PC-3 (cell line): Measurements from ENCODE around the gene PLXNA2. TPM values are rescaled to one million over a fixed set of nuclear protein-coding genes. Genes with fewer than 3 reads are reported as not detected.

ENCODE experiments used
- ATAC-seq: fragments of 200-7000 bp; cut with Tn5 transposase; 2 replicates; pipeline ENCODE4 v1.9.1; 2020; ENCODE audit warnings: mild to moderate bottlenecking, moderate library complexity
- BruUV-seq: library from RNA; stranded (reverse); fragments of 400-500 nt; replicated peaks from 2 replicates; lab custom pipeline; 2021; lab: Mats Ljungman, UMichigan
- CTCF ChIA-PET: fragments of 300-600 bp; sonication (Branson Sonifier 250); formaldehyde crosslinking; loops from one replicate; lab custom pipeline; 2022; ENCODE audit warnings: antibody characterized with exemption; lab: Charles Lee
- POLR2A ChIA-PET: fragments of 300-600 bp; sonication (Branson Sonifier 250); formaldehyde crosslinking; loops from one replicate; lab custom pipeline; 2022; ENCODE audit warnings: antibody characterized with exemption; ENCODE audit not compliant: unreplicated experiment; lab: Charles Lee
- DNase-seq: peaks from one replicate; pipeline ENCODE4 v3.0.0-alpha.2; 2015
- H2AFZ ChIP-seq: fragments of 300-600 bp; sonication (generic); 2 replicates; pipeline ENCODE4 v1.6.0; 2016; ENCODE audit warnings: antibody characterized with exemption, low read length
- H3F3A ChIP-seq: fragments of 300-600 bp; sonication (generic); one replicate; pipeline ENCODE4 v1.6.0; 2017; ENCODE audit warnings: antibody characterized with exemption, low read length, control low read depth, mild to moderate bottlenecking; ENCODE audit not compliant: unreplicated experiment
- H3K27ac ChIP-seq: fragments of 300-600 bp; sonication (generic); 2 replicates; pipeline ENCODE4 v1.5.1; 2016; ENCODE audit warnings: mild to moderate bottlenecking, low read length
- H3K27me3 ChIP-seq: fragments of 300-600 bp; sonication (generic); 2 replicates; pipeline ENCODE4 v1.6.1; 2016; ENCODE audit warnings: low read length, mixed read lengths
- H3K36me3 ChIP-seq: fragments of 300-600 bp; sonication (generic); 2 replicates; pipeline ENCODE4 v1.6.1; 2016; ENCODE audit warnings: low read depth, mixed run types, low read length, mixed read lengths
- H3K4me1 ChIP-seq: fragments of 300-600 bp; sonication (generic); 2 replicates; pipeline ENCODE4 v1.5.1; 2016; ENCODE audit warnings: low read length; ENCODE audit not compliant: insufficient read depth
- H3K4me2 ChIP-seq: fragments of 300-600 bp; sonication (generic); 2 replicates; pipeline ENCODE4 v1.6.0; 2016; ENCODE audit warnings: low read length
- H3K4me3 ChIP-seq: fragments of 300-600 bp; sonication (generic); 2 replicates; pipeline ENCODE4 v1.5.1; 2016; ENCODE audit warnings: mild to moderate bottlenecking, low read length, mixed read lengths
- H3K79me2 ChIP-seq: fragments of 300-600 bp; sonication (generic); 2 replicates; pipeline ENCODE4 v1.6.1; 2017; ENCODE audit warnings: low read length, mixed read lengths
- H3K9ac ChIP-seq: fragments of 300-600 bp; sonication (generic); 2 replicates; pipeline ENCODE4 v1.6.0; 2016; ENCODE audit warnings: mild to moderate bottlenecking, low read length
- H3K9me2 ChIP-seq: fragments of 300-600 bp; sonication (generic); replicated peaks from 2 replicates; pipeline ENCODE4 v1.6.1; 2016; ENCODE audit warnings: mixed run types, low read length, mixed read lengths
- H3K9me3 ChIP-seq: fragments of 300-600 bp; sonication (generic); 2 replicates; pipeline ENCODE4 v1.6.1; 2016; ENCODE audit warnings: low read length, mixed read lengths
- H4K20me1 ChIP-seq: fragments of 300-600 bp; sonication (generic); 2 replicates; pipeline ENCODE4 v1.6.1; 2016; ENCODE audit warnings: low read length, mixed read lengths
- CTCF ChIP-seq: fragments of 300-600 bp; sonication (generic); conservative IDR thresholded peaks from 2 replicates; pipeline ENCODE4 v1.5.1; 2017; ENCODE audit warnings: antibody characterized with exemption, low read depth, mild to moderate bottlenecking, low read length
- EZH2 ChIP-seq: fragments of 300-600 bp; sonication (generic); IDR thresholded peaks from one replicate; pipeline ENCODE4 v1.6.1; 2017; ENCODE audit warnings: antibody characterized with exemption, mild to moderate bottlenecking, low read length; ENCODE audit not compliant: unreplicated experiment
- EZH2phosphoT487 ChIP-seq: fragments of 300-600 bp; sonication (generic); IDR thresholded peaks from 2 replicates; pipeline ENCODE4 v1.6.1; 2018; ENCODE audit warnings: mild to moderate bottlenecking, antibody characterized with exemption, low read length, borderline replicate concordance
- intact Hi-C: fragments of 100-400 bp; cut with micrococcal nuclease; formaldehyde crosslinking; loops from 2 replicates; pipeline ENCODE4 v1.9.0; 2023
- total RNA-seq: library from RNA; depleted of rRNA; stranded (reverse); fragments of >200 nt; gene quantifications from 2 replicates; pipeline ENCODE4 v1.2.3, GENCODE V29; 2014

The PLXNA2 gene
- total RNA-seq, 1 experiment from 2014 or later: 16.2 TPM

- H3K4me2 ChIP-seq: peak overlapping the region; percentile 78
- H3K4me3 ChIP-seq: peak overlapping the region; percentile 49
- H3K4me1 ChIP-seq: peaks cover 49% of the 10 kb centered on the region
- H3K9ac ChIP-seq: peak overlapping the region; percentile 53
- POLR2A ChIA-PET: interaction anchor here (0.6 to 1.6 kb wide), 3 partner anchors 15 to 721 kb away, joined by 3 to 14 read pairs (median 3); partner anchors contain the start of gene PLXNA2
- DNase-seq: peak; percentile 47
- peak overlapping the region; percentile 53; the same call in 1 of the 2 replicates for H2AFZ ChIP-seq
- H3K36me3 ChIP-seq: no peaks in the 10 kb centered on the region
- peak; percentile 2; the same call in 1 of the 2 replicates for ATAC-seq
- no peak for TF ChIP-seq EZH2phosphoT487
- no peak for TF ChIP-seq EZH2
- H3F3A ChIP-seq: no peaks in the 10 kb centered on the region
- peak overlapping the region; percentile 91 for H3K27ac ChIP-seq
- H3K9me2 ChIP-seq: no peaks in the 10 kb centered on the region
- CTCF ChIA-PET: interaction anchor here (0.7 to 1.9 kb wide), 6 partner anchors 17 to 1287 kb away, joined by 3 to 11 read pairs (median 7); partner anchors contain the start of gene PLXNA2
- H3K79me2 ChIP-seq: peaks cover 9% of the 10 kb centered on the region; the same call in 1 of the 2 replicates
- no peaks in the 10 kb centered on the region for H3K9me3 ChIP-seq
- H3K27me3 ChIP-seq: no peaks in the 10 kb centered on the region
- H4K20me1 ChIP-seq: no peaks in the 10 kb centered on the region
- no TSS peak for BruUV-seq
- intact Hi-C loops: no loop called here
These were observed 41.7 kb downstream of the PLXNA2 start for GRCh38 chr1:208202333-208202995.

DNA sequence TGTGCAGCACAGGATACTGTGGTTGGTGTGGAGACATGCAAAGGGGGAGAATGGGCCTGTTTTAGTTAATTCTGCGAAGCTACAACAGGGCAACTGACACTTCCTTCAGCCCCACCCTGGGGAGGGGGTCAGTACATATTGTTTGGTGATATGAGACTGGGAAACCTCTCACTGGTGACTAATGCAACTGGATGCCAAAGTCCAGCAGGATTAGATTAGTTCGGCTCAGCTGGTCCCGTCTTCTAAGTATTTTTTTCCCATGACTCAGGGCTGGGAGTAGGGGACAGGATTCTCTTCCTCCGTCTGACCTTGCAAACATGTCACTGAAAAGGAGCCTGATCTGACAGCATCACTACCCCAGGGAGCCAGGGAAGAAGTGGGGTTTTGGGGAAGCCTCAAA, 43.0 kb downstream of the PLXNA2 start:
- ChIA-PET CTCF (interaction anchor here (0.5 kb wide), 1 partner anchor 43 kb away, joined by 3 read pairs; the partner anchor contains the start of gene PLXNA2), POLR2A (no interaction called here)
- no peaks in the 10 kb centered on the region for H3K9me3 ChIP-seq
- peak overlapping the region; percentile 58 for H3K4me2 ChIP-seq
- H3K4me1 ChIP-seq: peaks cover 49% of the 10 kb centered on the region
- H3K36me3 ChIP-seq: no peaks in the 10 kb centered on the region
- H3K27me3 ChIP-seq: no peaks in the 10 kb centered on the region
- H3K9ac ChIP-seq: peak overlapping the region; percentile 25; the same call in 1 of the 2 replicates
- H2AFZ ChIP-seq: no peak overlapping the region
- H3K4me3 ChIP-seq: peak overlapping the region; percentile 17; the same call in 1 of the 2 replicates
- intact Hi-C loops: loop anchor here (1.0 kb wide), 1 partner anchor 69 kb away; no protein-coding TSS in a partner anchor
- no peaks in the 10 kb centered on the region for H4K20me1 ChIP-seq
- H3K27ac ChIP-seq: peak overlapping the region; percentile 91
- H3K79me2 ChIP-seq: peaks cover 9% of the 10 kb centered on the region; the same call in 1 of the 2 replicates
- TF ChIP-seq EZH2: no peak
- no peak for TF ChIP-seq EZH2phosphoT487
- TF ChIP-seq CTCF: no peak
- BruUV-seq: no TSS peak
- ATAC-seq (peak; percentile 64), DNase-seq (peak; percentile 98)
- H3F3A ChIP-seq: no peaks in the 10 kb centered on the region
- no peaks in the 10 kb centered on the region for H3K9me2 ChIP-seq

- Histone ChIP-seq H3K27ac (no peak overlapping the region), H3K4me3 (no peak overlapping the region), H3K4me2 (no peak overlapping the region), H3K9me2 (no peaks in the 10 kb centered on the region), H3F3A (no peaks in the 10 kb centered on the region), H2AFZ (no peak overlapping the region), H3K27me3 (no peaks in the 10 kb centered on the region), H3K9me3 (no peaks in the 10 kb centered on the region), H4K20me1 (no peaks in the 10 kb centered on the region), H3K4me1 (peaks cover 46% of the 10 kb centered on the region), H3K36me3 (no peaks in the 10 kb centered on the region), H3K9ac (no peak overlapping the region), H3K79me2 (peaks cover 9% of the 10 kb centered on the region; the same call in 1 of the 2 replicates)
- no TSS peak for BruUV-seq
- CTCF ChIA-PET: interaction anchor here (0.6 kb wide), 1 partner anchor 178 kb away, joined by 4 read pairs; no protein-coding TSS in a partner anchor
- POLR2A ChIA-PET: no interaction called here
- intact Hi-C loops: no loop called here
- TF ChIP-seq CTCF: no peak
- no peak for TF ChIP-seq EZH2
- TF ChIP-seq EZH2phosphoT487: no peak
- ATAC-seq (no peak), DNase-seq (no peak)
These were observed 44.1 kb downstream of the PLXNA2 start for GRCh38 chr1:208200116-208200515.
